Measurements from ENCODE around the gene TMC6. TPM values are rescaled to one million over a fixed set of nuclear protein-coding genes. Genes with fewer than 3 reads are reported as not detected.

Gene TMC6
- total and polyA plus RNA-seq, 2 of the 13 experiments (the other 11 are each of a cell fraction or from before 2014, with no cell fraction given), result 48.4 to 99.1 TPM

DNA sequence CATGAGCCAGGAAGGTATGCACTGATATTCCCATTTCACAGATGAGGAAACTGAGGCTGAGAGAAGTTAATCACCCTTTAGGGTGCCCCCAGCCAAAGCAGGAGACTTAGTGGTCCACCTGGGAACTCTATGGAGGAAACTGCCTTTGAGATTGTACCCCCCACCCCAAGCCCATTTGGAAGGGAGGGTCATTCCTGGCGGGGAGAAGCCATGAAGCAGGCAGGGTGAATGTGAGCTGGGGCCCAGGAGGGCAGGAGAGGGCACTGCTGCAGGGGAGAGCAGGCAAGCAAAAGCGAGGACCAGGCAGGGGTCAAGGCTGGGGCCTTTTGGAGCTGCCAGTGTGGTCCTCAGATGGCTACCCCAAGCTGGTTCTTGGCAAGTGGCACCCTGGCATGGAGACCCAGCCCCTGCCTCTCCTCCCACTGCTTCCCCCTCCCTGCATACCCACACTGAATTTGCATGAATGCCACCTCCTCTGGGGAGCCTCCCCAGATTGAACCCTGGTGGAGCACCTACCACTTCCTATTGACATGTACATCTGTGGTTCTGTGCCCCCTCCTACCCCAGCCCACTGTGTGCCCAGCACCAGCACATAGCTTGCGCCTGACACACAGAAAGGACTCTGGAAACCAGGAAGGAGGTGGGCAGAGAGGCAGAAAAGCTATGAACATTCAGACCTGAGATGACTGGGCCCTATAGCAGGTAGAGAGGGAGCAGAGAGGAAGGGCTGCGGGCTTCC, 965 bp upstream of the TMC6 start (continued):
- TF ChIP-seq ZNF264 (CRISPR knock-in tag; IDR thresholded peaks at IDR 0.05) (no peak), ZFP36 (IDR thresholded peaks at IDR 0.05; ENCODE audit: borderline replicate concordance, low read depth, low read length, partially characterized antibody) (peak; percentile 94), ZNF563 (CRISPR knock-in tag; IDR thresholded peaks at IDR 0.05) (no peak), RORA (CRISPR knock-in tag; IDR thresholded peaks at IDR 0.05) (no peak), ATM (IDR thresholded peaks at IDR 0.05; ENCODE audit: borderline replicate concordance) (no peak), ZNF605 (CRISPR knock-in tag; IDR thresholded peaks at IDR 0.05) (0 out of 2 replicates have a peak, but pooled peaks have one; percentile 9), ZNF570 (CRISPR knock-in tag; IDR thresholded peaks at IDR 0.05; ENCODE audit: borderline replicate concordance) (no peak), ZNF24 (IDR thresholded peaks at IDR 0.05) (peak; percentile 90), ZNF20 (CRISPR knock-in tag; IDR thresholded peaks at IDR 0.05) (peak; percentile 60; the same call in 1 of the 2 replicates), HOXA9 (CRISPR knock-in tag; IDR thresholded peaks at IDR 0.05; ENCODE audit: borderline replicate concordance) (no peak), HNRNPL (IDR thresholded peaks at IDR 0.05; ENCODE audit: low read depth, low read length) (0 out of 2 replicates have a peak, but pooled peaks have one; percentile 61), ONECUT2 (CRISPR knock-in tag; IDR thresholded peaks at IDR 0.05) (no peak), ZNF292 (CRISPR knock-in tag; IDR thresholded peaks at IDR 0.05; ENCODE audit: borderline replicate concordance, low read depth) (0 out of 2 replicates have a peak, but pooled peaks have one; percentile 35), ZNF160 (CRISPR knock-in tag; IDR thresholded peaks at IDR 0.05) (no peak), TBL1XR1 (IDR thresholded peaks at IDR 0.05; ENCODE audit: borderline replicate concordance, low read length, partially characterized antibody) (no peak), NR3C1 (CRISPR knock-in tag; IDR thresholded peaks at IDR 0.05) (no peak), ZNF354B (CRISPR knock-in tag; IDR thresholded peaks at IDR 0.05) (no peak)
- TF ChIP-seq, protein P1, sequence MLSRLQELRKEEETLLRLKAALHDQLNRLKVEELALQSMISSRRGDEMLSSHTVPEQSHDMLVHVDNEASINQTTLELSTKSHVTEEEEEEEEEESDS (CRISPR knock-in tag; IDR thresholded peaks at IDR 0.05; ENCODE audit: borderline replicate concordance), result no peak
- TF ChIP-seq, protein P2, sequence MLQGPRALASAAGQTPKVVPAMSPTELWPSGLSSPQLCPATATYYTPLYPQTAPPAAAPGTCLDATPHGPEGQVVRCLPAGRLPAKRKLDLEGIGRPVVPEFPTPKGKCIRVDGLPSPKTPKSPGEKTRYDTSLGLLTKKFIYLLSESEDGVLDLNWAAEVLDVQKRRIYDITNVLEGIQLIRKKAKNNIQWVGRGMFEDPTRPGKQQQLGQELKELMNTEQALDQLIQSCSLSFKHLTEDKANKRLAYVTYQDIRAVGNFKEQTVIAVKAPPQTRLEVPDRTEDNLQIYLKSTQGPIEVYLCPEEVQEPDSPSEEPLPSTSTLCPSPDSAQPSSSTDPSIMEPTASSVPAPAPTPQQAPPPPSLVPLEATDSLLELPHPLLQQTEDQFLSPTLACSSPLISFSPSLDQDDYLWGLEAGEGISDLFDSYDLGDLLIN (CRISPR knock-in tag; IDR thresholded peaks at IDR 0.05; ENCODE audit: borderline replicate concordance), result no peak
- TF ChIP-seq, protein P3, sequence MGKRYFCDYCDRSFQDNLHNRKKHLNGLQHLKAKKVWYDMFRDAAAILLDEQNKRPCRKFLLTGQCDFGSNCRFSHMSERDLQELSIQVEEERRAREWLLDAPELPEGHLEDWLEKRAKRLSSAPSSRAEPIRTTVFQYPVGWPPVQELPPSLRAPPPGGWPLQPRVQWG (CRISPR knock-in tag; IDR thresholded peaks at IDR 0.05; ENCODE audit: borderline replicate concordance, low read depth), result no peak
- TF ChIP-seq, protein P4, sequence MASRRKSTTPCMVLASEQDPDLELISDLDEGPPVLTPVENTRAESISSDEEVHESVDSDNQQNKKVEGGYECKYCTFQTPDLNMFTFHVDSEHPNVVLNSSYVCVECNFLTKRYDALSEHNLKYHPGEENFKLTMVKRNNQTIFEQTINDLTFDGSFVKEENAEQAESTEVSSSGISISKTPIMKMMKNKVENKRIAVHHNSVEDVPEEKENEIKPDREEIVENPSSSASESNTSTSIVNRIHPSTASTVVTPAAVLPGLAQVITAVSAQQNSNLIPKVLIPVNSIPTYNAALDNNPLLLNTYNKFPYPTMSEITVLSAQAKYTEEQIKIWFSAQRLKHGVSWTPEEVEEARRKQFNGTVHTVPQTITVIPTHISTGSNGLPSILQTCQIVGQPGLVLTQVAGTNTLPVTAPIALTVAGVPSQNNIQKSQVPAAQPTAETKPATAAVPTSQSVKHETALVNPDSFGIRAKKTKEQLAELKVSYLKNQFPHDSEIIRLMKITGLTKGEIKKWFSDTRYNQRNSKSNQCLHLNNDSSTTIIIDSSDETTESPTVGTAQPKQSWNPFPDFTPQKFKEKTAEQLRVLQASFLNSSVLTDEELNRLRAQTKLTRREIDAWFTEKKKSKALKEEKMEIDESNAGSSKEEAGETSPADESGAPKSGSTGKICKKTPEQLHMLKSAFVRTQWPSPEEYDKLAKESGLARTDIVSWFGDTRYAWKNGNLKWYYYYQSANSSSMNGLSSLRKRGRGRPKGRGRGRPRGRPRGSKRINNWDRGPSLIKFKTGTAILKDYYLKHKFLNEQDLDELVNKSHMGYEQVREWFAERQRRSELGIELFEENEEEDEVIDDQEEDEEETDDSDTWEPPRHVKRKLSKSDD (CRISPR knock-in tag; IDR thresholded peaks at IDR 0.05; ENCODE audit: low read depth), result 0 out of 2 replicates have a peak, but pooled peaks have one; percentile 17

Data from HepG2 (cell line).